GM12892 (cell line): ENCODE data around the gene DCDC2.

Experiments
- POLR2A ChIP-seq: IDR thresholded peaks from 2 replicates; pipeline ENCODE4 v1.6.1; 2011; ENCODE audit warnings: low read depth, low read length, control low read depth
- POLR2AphosphoS5 ChIP-seq: IDR thresholded peaks from 2 replicates; pipeline ENCODE4 v1.6.1; 2011; ENCODE audit warnings: low read depth, low read length, control low read depth
- TAF1 ChIP-seq: IDR thresholded peaks from 2 replicates; pipeline ENCODE4 v1.6.1; 2011; ENCODE audit warnings: low read depth, mild to moderate bottlenecking, control low read depth, low read length, borderline replicate concordance

DNA sequence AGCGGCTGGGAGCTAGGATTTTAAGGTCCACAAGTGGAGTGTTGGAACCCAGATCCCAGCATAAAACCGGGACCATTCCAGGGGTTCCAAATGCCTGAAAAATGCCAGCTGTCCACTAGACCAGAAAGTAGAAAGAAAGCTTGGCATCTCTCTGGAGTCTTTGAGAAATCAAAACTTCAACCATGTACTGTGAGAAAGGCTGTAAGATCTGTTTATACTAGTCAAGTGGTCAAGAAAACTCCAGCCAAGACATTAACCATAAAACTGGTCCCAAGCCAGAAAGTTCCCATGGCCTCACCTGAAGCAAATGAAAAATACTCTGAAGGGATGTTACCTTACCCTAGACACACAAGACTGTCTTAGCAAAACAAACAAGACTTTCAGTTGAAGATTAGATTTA is 112.6 kb downstream of the DCDC2 start:
- TF ChIP-seq POLR2AphosphoS5, result no peak
- no peak for TF ChIP-seq POLR2A
- no peak for TF ChIP-seq TAF1
